ENCODE measurements around the gene SPX.

DNA sequence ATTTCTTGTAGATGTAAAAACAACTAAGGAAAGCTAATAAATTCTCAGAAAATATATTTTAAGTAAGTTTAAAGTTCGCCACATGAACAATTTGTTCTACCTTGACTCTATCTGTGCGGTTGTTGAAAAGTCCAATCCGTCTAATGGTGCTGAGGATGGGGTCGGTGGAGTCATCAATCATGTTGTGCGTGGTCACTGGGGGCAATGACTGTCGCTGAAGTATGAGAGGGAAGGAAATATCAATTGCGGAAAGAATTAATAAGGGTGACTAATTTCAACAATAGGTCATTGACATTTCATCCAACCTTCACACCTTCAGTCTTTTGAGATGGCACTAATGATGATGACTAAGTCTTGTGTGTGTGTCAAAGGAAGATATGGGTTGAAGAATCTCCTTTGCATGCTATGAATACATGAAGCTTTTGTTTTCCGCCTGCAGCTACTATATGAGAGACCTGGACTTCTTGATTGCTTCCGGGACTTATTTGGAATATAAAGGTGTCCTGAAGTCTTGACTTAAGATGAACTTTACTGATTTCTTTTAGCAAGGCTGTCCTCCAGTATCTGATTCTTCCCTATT lies 32.1 kb downstream of the SPX start:
- TF ChIP-seq CTCF (IDR thresholded peaks at IDR 0.05) (no peak), POLR2A (IDR thresholded peaks at IDR 0.05) (no peak), EP300 (IDR thresholded peaks at IDR 0.05) (no peak), POLR2AphosphoS5 (IDR thresholded peaks at IDR 0.05) (no peak)

Measured in gastroesophageal sphincter (tissue), 3 donors.